A549 (cell line): ENCODE data around the gene TRIM56. TPM values are rescaled to one million over a fixed set of nuclear protein-coding genes. Genes with fewer than 3 reads are reported as not detected.
A peak's percentile ranks its signal among the peaks of the same experiment; 100 is the strongest.

Source experiments
- ATAC-seq, 2 experiments: fragments of 200-7000 bp in 1 of 2; fragments of >200 bp in 1 of 2; cut with Nextera tagmentation in 1 of 2; cut with Tn5 transposase in 1 of 2; 3 replicates each; pipeline versions ENCODE4 v1.8.0 to v1.9.1; 2018 to 2020; ENCODE audit warnings: mild to moderate bottlenecking in 1 of 2, moderate library complexity in 1 of 2
- CTCF ChIA-PET: fragments of 300-600 bp; sonication (Branson Sonifier 250); formaldehyde crosslinking; extraction: SDS; loops from one replicate; lab custom pipeline; 2021; ENCODE audit warnings: antibody characterized with exemption, inconsistent platforms; lab: Yijun Ruan, JAX
- POLR2A ChIA-PET: fragments of 350-600 bp; formaldehyde crosslinking; extraction: SDS; loops from one replicate; lab custom pipeline; 2021; ENCODE audit warnings: antibody characterized with exemption, inconsistent platforms; lab: Yijun Ruan, JAX
- DNase-seq, 2 experiments: peaks; one replicate each; pipeline versions ENCODE4 v3.0.0 to v3.0.0-alpha.2; 2011 to 2016; ENCODE audit warnings: low read depth in 1 of 2, low spot score in 1 of 2
- FAIRE-seq: peaks from 2 replicates; lab custom pipeline; 2011; peaks lifted over from hg19 to GRCh38; lab: Jason Lieb, UNC
- H3K27ac ChIP-seq, 2 experiments: fragments of >200 bp; sonication (Bioruptor Twin); formaldehyde crosslinking; 3 replicates each; pipeline ENCODE4 v1.5.1; 2016 to 2017
- H3K4me1 ChIP-seq: fragments of >200 bp; sonication (Bioruptor Twin); formaldehyde crosslinking; 3 replicates; pipeline ENCODE4 v1.6.1; 2016
- H3K4me2 ChIP-seq: fragments of >200 bp; sonication (Bioruptor Twin); formaldehyde crosslinking; 3 replicates; pipeline ENCODE4 v1.6.1; 2016
- H3K4me3 ChIP-seq: fragments of >200 bp; sonication (Bioruptor Twin); formaldehyde crosslinking; 3 replicates; pipeline ENCODE4 v1.5.1; 2016
- H3K9me3 ChIP-seq: fragments of >200 bp; sonication (Bioruptor Twin); formaldehyde crosslinking; 3 replicates; pipeline ENCODE4 v1.6.1; 2016
- CBX2 ChIP-seq: fragments of 200-600 bp; sonication (generic); IDR thresholded peaks from 2 replicates; pipeline ENCODE4 v1.6.1; 2016; ENCODE audit warnings: low read depth, mild to moderate bottlenecking, borderline replicate concordance
- CHD4 ChIP-seq: fragments of 200-600 bp; sonication (generic); IDR thresholded peaks from 2 replicates; pipeline ENCODE4 v1.6.1; 2016; ENCODE audit warnings: antibody characterized with exemption, mild to moderate bottlenecking, borderline replicate concordance
- EHF ChIP-seq: fragments of 250-450 bp; sonication (Bioruptor Pico); IDR thresholded peaks from 2 replicates; pipeline ENCODE4 v1.5.0; 2020; ENCODE audit warnings: mild to moderate bottlenecking
- ESRRA ChIP-seq: fragments of 150-350 bp; IDR thresholded peaks from 2 replicates; pipeline ENCODE4 v1.6.1; 2014; ENCODE audit warnings: mild to moderate bottlenecking, low read length, borderline replicate concordance
- FOSB ChIP-seq: fragments of 250-450 bp; sonication (Bioruptor Pico); IDR thresholded peaks from 2 replicates; pipeline ENCODE4 v1.5.0; 2020; ENCODE audit warnings: mild to moderate bottlenecking, moderate library complexity
- FOSL2 ChIP-seq, 2 experiments: fragments of 450-650 bp in 1 of 2; fragments of >200 bp in 1 of 2; sonication (Bioruptor Twin) in 1 of 2; formaldehyde crosslinking; IDR thresholded peaks; 2 replicates each; pipeline versions ENCODE4 v1.5.0 to v1.6.1; 2016 to 2020; ENCODE audit warnings: mild to moderate bottlenecking in 1 of 2, moderate library complexity in 1 of 2
- GATA3 ChIP-seq: IDR thresholded peaks from 2 replicates; pipeline ENCODE4 v1.6.1; 2012; ENCODE audit warnings: borderline replicate concordance
- HEYL ChIP-seq: fragments of 250-450 bp; sonication (Bioruptor Pico); IDR thresholded peaks from 2 replicates; pipeline ENCODE4 v1.8.0; 2021; ENCODE audit warnings: mild to moderate bottlenecking, moderate library complexity
- HOXA7 ChIP-seq: fragments of 250-450 bp; sonication (Bioruptor Pico); IDR thresholded peaks from 2 replicates; pipeline ENCODE4 v1.5.0; 2020; ENCODE audit warnings: mild to moderate bottlenecking, moderate library complexity
- MAFK ChIP-seq: fragments of 450-650 bp; IDR thresholded peaks from 2 replicates; pipeline ENCODE4 v1.6.1; 2014; ENCODE audit not compliant: partially characterized antibody
- PHF8 ChIP-seq: fragments of 200-600 bp; sonication (generic); IDR thresholded peaks from 2 replicates; pipeline ENCODE4 v1.6.1; 2016; ENCODE audit warnings: low read depth, mild to moderate bottlenecking, antibody characterized with exemption, moderate library complexity, borderline replicate concordance
- POLR2A ChIP-seq: IDR thresholded peaks from 2 replicates; pipeline ENCODE4 v1.6.1; 2012; ENCODE audit warnings: mild to moderate bottlenecking, low read length
- RARB ChIP-seq: fragments of 250-450 bp; sonication (Bioruptor Pico); IDR thresholded peaks from 2 replicates; pipeline ENCODE4 v1.8.0; 2021; ENCODE audit warnings: mild to moderate bottlenecking, moderate library complexity
- RFX5 ChIP-seq: fragments of 450-650 bp; IDR thresholded peaks from 2 replicates; pipeline ENCODE4 v1.7.1; 2014; ENCODE audit warnings: antibody characterized with exemption, mild to moderate bottlenecking, moderate library complexity
- TFCP2L1 ChIP-seq: fragments of 250-450 bp; sonication (Bioruptor Pico); IDR thresholded peaks from 2 replicates; pipeline ENCODE4 v1.5.0; 2021; ENCODE audit warnings: mild to moderate bottlenecking
- ZFP36 ChIP-seq: fragments of 450-650 bp; IDR thresholded peaks from 2 replicates; pipeline ENCODE4 v1.6.1; 2014; ENCODE audit warnings: borderline replicate concordance; ENCODE audit not compliant: partially characterized antibody
- ZSCAN20 ChIP-seq: fragments of 250-450 bp; sonication (Bioruptor Pico); IDR thresholded peaks from 2 replicates; pipeline ENCODE4 v1.8.0; 2022; ENCODE audit warnings: mild to moderate bottlenecking, moderate library complexity
- WGBS: methylation state at CpG from one replicate; pipeline ENCODE4 v1.1.6; 2017; ENCODE audit errors: missing lambda C conversion rate; 5-methylcytosine and 5-hydroxymethylcytosine counted together
- polyA plus RNA-seq, 4 experiments: library from polyadenylated mRNA; depleted of rRNA in 3 of 4; stranded (reverse); fragments of >200 nt; fragmentation: RNase III in 1 of 4; extraction: RNeasy Plus Mini Kit Qiagen cat#74134 plus additional on column Dnase treatment in 1 of 4; gene quantifications; 2 replicates in 3 of 4; 3 replicates in 1 of 4; pipeline ENCODE4 v1.2.3, GENCODE V29; 2011 to 2017
- TF ChIP-seq, protein P1 (sequence below): fragments of 150-350 bp; IDR thresholded peaks from 2 replicates; pipeline ENCODE4 v1.6.1; 2014; ENCODE audit warnings: low read depth, mild to moderate bottlenecking, low read length
- TF ChIP-seq, protein P2 (sequence below): fragments of >200 bp; sonication (Bioruptor Twin); formaldehyde crosslinking; IDR thresholded peaks from 3 replicates; pipeline ENCODE4 v1.5.1; 2016
- TF ChIP-seq, protein P3 (sequence below): fragments of 250-450 bp; sonication (Bioruptor Pico); IDR thresholded peaks from 2 replicates; pipeline ENCODE4 v1.5.0; 2020; ENCODE audit warnings: low read depth, mild to moderate bottlenecking, moderate library complexity
- TF ChIP-seq, protein P4 (sequence below): fragments of >200 bp; sonication (Bioruptor Twin); formaldehyde crosslinking; IDR thresholded peaks from 2 replicates; pipeline ENCODE4 v1.6.1; 2016
- TF ChIP-seq, protein P5 (sequence below): fragments of 450-650 bp; IDR thresholded peaks from 2 replicates; pipeline ENCODE4 v1.6.1; 2014; ENCODE audit warnings: antibody characterized with exemption

Gene TRIM56
- polyA plus RNA-seq, 2 of the 4 experiments (the other 2 are of a cell fraction), result 3.9 to 16.5 TPM

DNA sequence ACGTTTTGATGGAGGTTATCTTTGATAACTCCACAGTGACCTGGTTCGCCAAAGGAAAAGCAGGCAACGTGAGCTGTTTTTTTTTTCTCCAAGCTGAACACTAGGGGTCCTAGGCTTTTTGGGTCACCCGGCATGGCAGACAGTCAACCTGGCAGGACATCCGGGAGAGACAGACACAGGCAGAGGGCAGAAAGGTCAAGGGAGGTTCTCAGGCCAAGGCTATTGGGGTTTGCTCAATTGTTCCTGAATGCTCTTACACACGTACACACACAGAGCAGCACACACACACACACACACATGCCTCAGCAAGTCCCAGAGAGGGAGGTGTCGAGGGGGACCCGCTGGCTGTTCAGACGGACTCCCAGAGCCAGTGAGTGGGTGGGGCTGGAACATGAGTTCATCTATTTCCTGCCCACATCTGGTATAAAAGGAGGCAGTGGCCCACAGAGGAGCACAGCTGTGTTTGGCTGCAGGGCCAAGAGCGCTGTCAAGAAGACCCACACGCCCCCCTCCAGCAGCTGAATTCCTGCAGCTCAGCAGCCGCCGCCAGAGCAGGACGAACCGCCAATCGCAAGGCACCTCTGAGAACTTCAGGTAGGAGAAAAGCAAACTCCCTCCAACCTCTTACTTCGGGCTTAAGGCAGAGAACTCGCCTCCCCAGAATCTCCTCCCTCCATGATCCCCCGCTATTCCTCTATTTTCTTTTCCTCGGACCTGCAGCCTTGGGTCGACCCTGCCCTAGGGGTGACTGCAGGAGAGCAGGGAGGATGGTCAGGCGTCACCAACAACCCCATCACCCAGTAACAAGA lies 41.6 kb downstream of the TRIM56 start, which contains the start of gene SERPINE1 (continued):
- peak; percentile 63; the same call in 1 of the 2 replicates for TF ChIP-seq ESRRA
- TF ChIP-seq TFCP2L1 (CRISPR knock-in tag), result no peak
- TF ChIP-seq, protein P1, sequence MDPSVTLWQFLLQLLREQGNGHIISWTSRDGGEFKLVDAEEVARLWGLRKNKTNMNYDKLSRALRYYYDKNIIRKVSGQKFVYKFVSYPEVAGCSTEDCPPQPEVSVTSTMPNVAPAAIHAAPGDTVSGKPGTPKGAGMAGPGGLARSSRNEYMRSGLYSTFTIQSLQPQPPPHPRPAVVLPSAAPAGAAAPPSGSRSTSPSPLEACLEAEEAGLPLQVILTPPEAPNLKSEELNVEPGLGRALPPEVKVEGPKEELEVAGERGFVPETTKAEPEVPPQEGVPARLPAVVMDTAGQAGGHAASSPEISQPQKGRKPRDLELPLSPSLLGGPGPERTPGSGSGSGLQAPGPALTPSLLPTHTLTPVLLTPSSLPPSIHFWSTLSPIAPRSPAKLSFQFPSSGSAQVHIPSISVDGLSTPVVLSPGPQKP, result no peak

DNA sequence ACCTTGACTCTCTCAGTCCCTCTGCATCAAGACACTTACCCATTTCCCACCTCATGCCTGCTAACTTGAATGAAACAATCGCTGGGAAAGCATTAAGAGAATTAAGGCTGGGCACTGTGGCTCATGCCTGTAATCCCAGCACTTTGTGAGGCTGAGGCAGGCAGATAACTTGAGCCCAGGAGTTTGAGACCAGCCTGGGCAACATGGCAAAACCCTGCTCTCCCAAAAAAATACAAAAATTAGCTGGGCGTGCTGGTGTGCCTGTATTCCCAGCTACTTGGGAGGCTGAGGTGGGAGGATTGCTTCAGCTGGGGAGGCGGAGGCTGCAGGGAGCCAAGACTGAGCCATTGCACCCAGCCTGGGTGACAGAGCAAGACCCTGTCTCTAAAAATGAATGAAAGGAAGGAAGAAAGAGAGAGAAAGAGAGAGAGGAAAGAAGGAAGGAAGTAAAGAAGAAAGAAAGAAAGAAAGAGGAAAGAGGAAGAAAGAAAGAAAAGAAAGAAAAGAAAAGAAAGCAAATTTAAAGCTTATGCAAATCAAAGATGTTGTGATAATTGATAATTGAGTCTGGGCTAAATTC lies 42.3 kb downstream of the TRIM56 start:
- Histone ChIP-seq H3K4me1 (peaks cover 79% of the 10 kb centered on the region), H3K27ac (peak overlapping the region; percentile 94 to 95), H3K4me2 (peak overlapping the region; percentile 94), H3K4me3 (peak overlapping the region; percentile 63), H3K9me3 (no peaks in the 10 kb centered on the region; the same call in 2 of the 3 replicates)
- ChIA-PET POLR2A (interaction anchor here (1.1 to 3.5 kb wide), 12 partner anchors 8 to 252 kb away, joined by 3 to 51 read pairs (median 7); partner anchors contain the start of genes SRRT, UFSP1 and VGF), CTCF (interaction anchor here (0.5 to 32.8 kb wide), 10 partner anchors 9 to 250 kb away, joined by 3 to 600 read pairs (median 4); no protein-coding TSS in a partner anchor)
- FAIRE-seq (no peak), ATAC-seq (no peak), DNase-seq (no peak)
- 5% methylated on average over 3 of the region's 3 CpGs for WGBS
- TF ChIP-seq RFX5 (no peak), POLR2A (no peak), ZSCAN20 (CRISPR knock-in tag) (no peak), GATA3 (0 out of 2 replicates have a peak, but pooled peaks have one; percentile 16), EHF (CRISPR knock-in tag) (no peak), TFCP2L1 (CRISPR knock-in tag) (0 out of 2 replicates have a peak, but pooled peaks have one; percentile 13), RARB (CRISPR knock-in tag) (no peak), FOSB (CRISPR knock-in tag) (peak; percentile 63; the same call in 1 of the 2 replicates), HOXA7 (CRISPR knock-in tag) (peak; percentile 85; the same call in 1 of the 2 replicates), ZFP36 (no peak), FOSL2 (IDR thresholded peaks at IDR 0.05) (no peak), FOSL2 (CRISPR knock-in tag; IDR thresholded peaks at IDR 0.05) (no peak), MAFK (no peak), CBX2 (no peak), ESRRA (no peak), CHD4 (no peak), HEYL (CRISPR knock-in tag) (no peak), PHF8 (no peak)
- TF ChIP-seq, protein P2, sequence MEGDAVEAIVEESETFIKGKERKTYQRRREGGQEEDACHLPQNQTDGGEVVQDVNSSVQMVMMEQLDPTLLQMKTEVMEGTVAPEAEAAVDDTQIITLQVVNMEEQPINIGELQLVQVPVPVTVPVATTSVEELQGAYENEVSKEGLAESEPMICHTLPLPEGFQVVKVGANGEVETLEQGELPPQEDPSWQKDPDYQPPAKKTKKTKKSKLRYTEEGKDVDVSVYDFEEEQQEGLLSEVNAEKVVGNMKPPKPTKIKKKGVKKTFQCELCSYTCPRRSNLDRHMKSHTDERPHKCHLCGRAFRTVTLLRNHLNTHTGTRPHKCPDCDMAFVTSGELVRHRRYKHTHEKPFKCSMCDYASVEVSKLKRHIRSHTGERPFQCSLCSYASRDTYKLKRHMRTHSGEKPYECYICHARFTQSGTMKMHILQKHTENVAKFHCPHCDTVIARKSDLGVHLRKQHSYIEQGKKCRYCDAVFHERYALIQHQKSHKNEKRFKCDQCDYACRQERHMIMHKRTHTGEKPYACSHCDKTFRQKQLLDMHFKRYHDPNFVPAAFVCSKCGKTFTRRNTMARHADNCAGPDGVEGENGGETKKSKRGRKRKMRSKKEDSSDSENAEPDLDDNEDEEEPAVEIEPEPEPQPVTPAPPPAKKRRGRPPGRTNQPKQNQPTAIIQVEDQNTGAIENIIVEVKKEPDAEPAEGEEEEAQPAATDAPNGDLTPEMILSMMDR, result no peak
- TF ChIP-seq, protein P3, sequence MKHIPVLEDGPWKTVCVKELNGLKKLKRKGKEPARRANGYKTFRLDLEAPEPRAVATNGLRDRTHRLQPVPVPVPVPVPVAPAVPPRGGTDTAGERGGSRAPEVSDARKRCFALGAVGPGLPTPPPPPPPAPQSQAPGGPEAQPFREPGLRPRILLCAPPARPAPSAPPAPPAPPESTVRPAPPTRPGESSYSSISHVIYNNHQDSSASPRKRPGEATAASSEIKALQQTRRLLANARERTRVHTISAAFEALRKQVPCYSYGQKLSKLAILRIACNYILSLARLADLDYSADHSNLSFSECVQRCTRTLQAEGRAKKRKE (CRISPR knock-in tag), result no peak
- TF ChIP-seq, protein P4, sequence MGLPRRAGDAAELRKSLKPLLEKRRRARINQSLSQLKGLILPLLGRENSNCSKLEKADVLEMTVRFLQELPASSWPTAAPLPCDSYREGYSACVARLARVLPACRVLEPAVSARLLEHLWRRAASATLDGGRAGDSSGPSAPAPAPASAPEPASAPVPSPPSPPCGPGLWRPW, result no peak
- TF ChIP-seq, protein P1, result no peak
- TF ChIP-seq, protein P5, sequence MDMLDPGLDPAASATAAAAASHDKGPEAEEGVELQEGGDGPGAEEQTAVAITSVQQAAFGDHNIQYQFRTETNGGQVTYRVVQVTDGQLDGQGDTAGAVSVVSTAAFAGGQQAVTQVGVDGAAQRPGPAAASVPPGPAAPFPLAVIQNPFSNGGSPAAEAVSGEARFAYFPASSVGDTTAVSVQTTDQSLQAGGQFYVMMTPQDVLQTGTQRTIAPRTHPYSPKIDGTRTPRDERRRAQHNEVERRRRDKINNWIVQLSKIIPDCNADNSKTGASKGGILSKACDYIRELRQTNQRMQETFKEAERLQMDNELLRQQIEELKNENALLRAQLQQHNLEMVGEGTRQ, result 0 out of 2 replicates have a peak, but pooled peaks have one; percentile 17
